Osteocyte (in vitro differentiated cells): Measurements from ENCODE around the gene C15orf39. TPM values are rescaled to one million over a fixed set of nuclear protein-coding genes. Genes with fewer than 3 reads are reported as not detected.

Experiments
- DNase-seq: peaks from one replicate; pipeline ENCODE4 v3.0.0; 2021; ENCODE audit warnings: mixed read lengths; ENCODE audit not compliant: unreplicated experiment; ENCODE audit errors: extremely low spot score
- H3K27ac Mint-ChIP-seq: one replicate; pipeline ENCODE4 v1.8.0; 2021; ENCODE audit warnings: mild to moderate bottlenecking, mixed read lengths; ENCODE audit not compliant: unreplicated experiment
- H3K27me3 Mint-ChIP-seq: one replicate; pipeline ENCODE4 v1.8.0; 2021; ENCODE audit warnings: mixed read lengths; ENCODE audit not compliant: unreplicated experiment
- H3K36me3 Mint-ChIP-seq: one replicate; pipeline ENCODE4 v1.8.0; 2021; ENCODE audit warnings: mixed read lengths; ENCODE audit not compliant: unreplicated experiment
- H3K4me1 Mint-ChIP-seq: one replicate; pipeline ENCODE4 v1.8.0; 2021; ENCODE audit warnings: mixed read lengths; ENCODE audit not compliant: unreplicated experiment
- H3K4me3 Mint-ChIP-seq: one replicate; pipeline ENCODE4 v1.8.0; 2021; ENCODE audit warnings: mild to moderate bottlenecking, moderate library complexity, mixed read lengths; ENCODE audit not compliant: unreplicated experiment
- H3K9me3 Mint-ChIP-seq: one replicate; pipeline ENCODE4 v1.8.0; 2021; ENCODE audit warnings: mixed read lengths; ENCODE audit not compliant: unreplicated experiment
- total RNA-seq: library from RNA; stranded (reverse); gene quantifications from 2 replicates; pipeline ENCODE4 v1.2.1, GENCODE V29; 2021
- TF ChIP-seq, protein P1 (sequence below): fragments of 200-600 bp; sonication (generic); IDR thresholded peaks from 2 replicates; pipeline ENCODE4 v1.5.0; 2021; ENCODE audit warnings: antibody characterized with exemption, mild to moderate bottlenecking, moderate library complexity

Gene C15orf39
- total RNA-seq, 1 donor from 2014 or later = 19.4 TPM

DNA sequence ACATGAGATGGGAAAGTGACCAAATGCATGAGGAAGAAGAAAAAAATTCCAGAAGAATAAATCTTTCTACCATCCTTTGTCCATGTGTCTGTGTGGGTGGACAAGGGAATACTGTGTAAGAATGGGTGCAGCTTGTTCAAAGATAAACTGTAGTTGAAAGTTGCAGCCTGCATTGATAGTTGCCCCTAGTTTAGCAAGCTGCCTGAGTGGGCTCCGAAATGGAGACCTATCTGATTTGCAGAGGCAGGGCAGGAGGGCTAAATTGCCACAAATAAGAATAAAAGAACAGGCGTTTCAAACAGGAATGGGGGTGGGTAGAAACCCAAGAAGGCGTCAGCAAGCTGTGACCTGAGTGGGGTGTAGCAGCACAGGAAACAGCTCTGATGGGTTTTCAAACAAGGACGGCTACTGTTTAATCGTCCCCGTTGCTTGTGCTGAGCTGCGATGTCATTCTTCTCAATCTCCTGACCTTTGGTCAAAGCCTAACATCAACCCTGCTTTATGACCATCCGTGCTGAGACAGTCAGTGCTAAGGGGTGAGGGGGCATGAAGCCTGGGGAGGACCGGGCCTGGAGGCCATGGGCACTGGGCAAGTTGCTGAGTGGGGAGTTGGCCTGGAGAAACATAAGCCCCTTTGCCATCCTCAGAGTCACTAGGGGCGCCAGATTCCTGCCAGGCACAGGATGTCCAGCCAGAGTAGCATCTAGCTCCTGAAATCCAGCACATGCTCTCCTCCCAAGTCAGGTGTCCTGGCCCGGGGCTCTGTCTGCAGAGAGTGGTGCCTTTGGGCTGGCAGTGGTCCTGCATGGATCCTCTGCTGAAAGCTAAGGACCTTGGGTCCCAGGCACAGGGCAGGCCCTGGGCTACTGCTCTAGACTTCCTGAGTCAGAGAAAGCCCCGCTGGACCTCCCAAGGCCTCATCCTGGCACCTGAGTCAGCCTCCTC, 19.2 kb upstream of the C15orf39 start:
- Mint-ChIP-seq H3K4me3 (no peak overlapping the region), H3K27ac (no peak overlapping the region), H3K36me3 (no peaks in the 10 kb centered on the region), H3K27me3 (peaks cover 3% of the 10 kb centered on the region), H3K4me1 (peaks cover 13% of the 10 kb centered on the region), H3K9me3 (no peaks in the 10 kb centered on the region)
- no peak for DNase-seq
- TF ChIP-seq, protein P1, sequence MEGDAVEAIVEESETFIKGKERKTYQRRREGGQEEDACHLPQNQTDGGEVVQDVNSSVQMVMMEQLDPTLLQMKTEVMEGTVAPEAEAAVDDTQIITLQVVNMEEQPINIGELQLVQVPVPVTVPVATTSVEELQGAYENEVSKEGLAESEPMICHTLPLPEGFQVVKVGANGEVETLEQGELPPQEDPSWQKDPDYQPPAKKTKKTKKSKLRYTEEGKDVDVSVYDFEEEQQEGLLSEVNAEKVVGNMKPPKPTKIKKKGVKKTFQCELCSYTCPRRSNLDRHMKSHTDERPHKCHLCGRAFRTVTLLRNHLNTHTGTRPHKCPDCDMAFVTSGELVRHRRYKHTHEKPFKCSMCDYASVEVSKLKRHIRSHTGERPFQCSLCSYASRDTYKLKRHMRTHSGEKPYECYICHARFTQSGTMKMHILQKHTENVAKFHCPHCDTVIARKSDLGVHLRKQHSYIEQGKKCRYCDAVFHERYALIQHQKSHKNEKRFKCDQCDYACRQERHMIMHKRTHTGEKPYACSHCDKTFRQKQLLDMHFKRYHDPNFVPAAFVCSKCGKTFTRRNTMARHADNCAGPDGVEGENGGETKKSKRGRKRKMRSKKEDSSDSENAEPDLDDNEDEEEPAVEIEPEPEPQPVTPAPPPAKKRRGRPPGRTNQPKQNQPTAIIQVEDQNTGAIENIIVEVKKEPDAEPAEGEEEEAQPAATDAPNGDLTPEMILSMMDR = no peak

DNA sequence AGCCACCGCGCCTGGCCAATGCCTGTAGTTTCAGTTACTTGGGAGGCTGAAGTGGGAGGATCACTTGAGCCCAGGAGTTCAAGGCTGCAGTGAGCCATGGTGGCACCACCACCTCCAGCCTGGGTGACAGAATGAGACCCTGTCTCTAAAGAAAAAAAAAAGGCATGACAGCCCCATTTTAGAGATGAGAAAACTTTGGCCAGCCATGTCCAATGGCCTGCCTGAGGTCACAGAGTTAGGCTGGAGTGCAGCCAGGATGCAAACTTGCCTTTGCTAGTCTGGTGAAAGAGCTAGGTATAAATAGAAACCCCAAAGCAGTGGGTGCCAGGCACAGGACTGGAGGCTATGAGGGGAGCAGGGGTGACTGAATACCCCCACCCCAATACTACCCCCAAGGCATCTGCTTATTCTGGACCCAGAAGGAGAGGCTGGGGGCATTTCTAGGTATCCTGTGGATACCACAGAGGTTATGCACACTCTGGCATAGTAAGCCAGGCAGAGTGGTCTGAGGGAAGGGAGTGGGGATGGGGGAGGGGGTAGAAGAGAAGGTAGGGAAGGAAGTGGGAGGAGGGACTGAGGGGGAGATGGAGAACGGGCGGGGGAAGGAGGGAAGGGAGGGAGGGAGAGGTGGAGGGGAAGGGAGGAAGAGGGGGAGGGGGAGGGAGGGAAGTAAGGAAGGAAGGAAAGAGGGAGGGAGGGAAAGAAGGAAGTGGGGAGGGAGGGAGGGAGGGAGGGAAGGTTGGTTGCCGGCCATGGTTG, 16.2 kb upstream of the C15orf39 start:
- TF ChIP-seq, protein P1 = no peak
- H3K4me3 Mint-ChIP-seq = no peak overlapping the region
- H3K27me3 Mint-ChIP-seq = no peaks in the 10 kb centered on the region
- no peaks in the 10 kb centered on the region for H3K36me3 Mint-ChIP-seq
- peaks cover 2% of the 10 kb centered on the region for H3K9me3 Mint-ChIP-seq
- DNase-seq = no peak
- no peak overlapping the region for H3K27ac Mint-ChIP-seq
- peaks cover 5% of the 10 kb centered on the region for H3K4me1 Mint-ChIP-seq

DNA sequence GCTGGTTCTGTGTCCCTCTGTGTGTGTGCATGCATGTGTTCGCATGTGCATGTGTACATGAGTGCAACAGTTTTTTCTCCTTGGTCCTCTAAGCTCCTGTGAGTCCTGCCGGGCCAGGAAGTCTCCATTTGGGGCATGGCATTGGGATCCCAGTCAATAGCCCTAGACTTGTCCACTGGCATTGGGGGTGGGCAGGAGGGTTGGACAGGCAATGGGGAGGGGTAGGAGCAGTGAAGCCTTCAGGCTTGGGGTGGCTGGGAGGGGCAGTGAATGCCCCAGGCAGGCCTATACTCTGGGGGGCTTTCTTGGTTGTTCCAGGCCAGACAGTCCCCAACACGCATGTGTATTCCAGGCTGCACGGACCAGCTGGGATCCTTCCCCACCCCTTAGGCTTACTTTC, 15.6 kb upstream of the C15orf39 start:
- no peak for DNase-seq
- Mint-ChIP-seq H3K4me1 (peaks cover 5% of the 10 kb centered on the region), H3K9me3 (peaks cover 6% of the 10 kb centered on the region), H3K27me3 (no peaks in the 10 kb centered on the region), H3K36me3 (no peaks in the 10 kb centered on the region), H3K27ac (no peak overlapping the region), H3K4me3 (no peak overlapping the region)
- TF ChIP-seq, protein P1 = no peak

DNA sequence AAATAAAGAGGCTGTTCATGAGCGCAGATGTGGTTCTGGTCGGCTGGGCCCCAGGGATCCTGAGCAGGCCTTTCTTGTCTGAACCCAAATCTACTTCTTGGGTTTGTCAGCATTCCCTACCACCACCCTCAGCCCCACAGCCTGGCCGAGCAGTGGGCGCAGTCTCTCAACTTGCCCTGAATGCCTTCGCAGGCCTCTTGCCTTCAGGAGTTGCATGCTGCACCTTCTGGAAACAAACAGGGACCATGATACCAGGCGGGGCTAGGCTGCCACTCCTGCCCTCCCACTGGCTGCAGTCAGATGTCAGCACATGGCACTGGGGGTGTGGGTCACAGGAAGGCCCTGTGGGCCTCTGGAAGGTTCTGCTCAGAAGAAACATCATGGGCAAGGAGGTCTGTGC, 13.2 kb upstream of the C15orf39 start:
- Mint-ChIP-seq H3K36me3 (no peaks in the 10 kb centered on the region), H3K27ac (no peak overlapping the region), H3K9me3 (peaks cover 6% of the 10 kb centered on the region), H3K4me3 (no peak overlapping the region), H3K27me3 (no peaks in the 10 kb centered on the region), H3K4me1 (no peaks in the 10 kb centered on the region)
- DNase-seq = no peak
- TF ChIP-seq, protein P1 = no peak

DNA sequence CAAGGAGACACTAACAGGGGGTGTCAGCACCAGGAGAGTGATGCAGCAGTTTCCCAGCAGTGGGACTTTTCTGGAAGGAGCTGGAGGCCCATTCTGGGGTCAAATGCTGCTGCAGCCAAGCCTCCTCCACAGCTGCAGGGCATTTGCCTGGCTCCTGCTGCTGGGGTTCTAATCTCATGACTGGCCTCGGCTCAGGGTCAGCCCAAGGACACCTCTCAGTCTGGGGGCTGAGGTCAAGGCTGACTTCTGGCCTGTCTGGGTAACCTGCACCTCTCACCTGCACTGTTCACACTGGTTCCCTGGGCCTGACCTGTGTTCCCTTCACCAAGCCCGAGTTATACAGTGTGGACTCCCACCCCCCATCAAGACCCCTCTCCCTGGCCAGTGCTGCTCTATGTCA, 10.4 kb upstream of the C15orf39 start:
- no peak for DNase-seq
- no peaks in the 10 kb centered on the region for H3K4me1 Mint-ChIP-seq
- no peak overlapping the region for H3K4me3 Mint-ChIP-seq
- TF ChIP-seq, protein P1 = no peak
- peaks cover 6% of the 10 kb centered on the region for H3K9me3 Mint-ChIP-seq
- H3K27ac Mint-ChIP-seq = no peak overlapping the region
- no peaks in the 10 kb centered on the region for H3K36me3 Mint-ChIP-seq
- H3K27me3 Mint-ChIP-seq = no peaks in the 10 kb centered on the region
